Measurements from ENCODE around the gene SYCN.

DNA sequence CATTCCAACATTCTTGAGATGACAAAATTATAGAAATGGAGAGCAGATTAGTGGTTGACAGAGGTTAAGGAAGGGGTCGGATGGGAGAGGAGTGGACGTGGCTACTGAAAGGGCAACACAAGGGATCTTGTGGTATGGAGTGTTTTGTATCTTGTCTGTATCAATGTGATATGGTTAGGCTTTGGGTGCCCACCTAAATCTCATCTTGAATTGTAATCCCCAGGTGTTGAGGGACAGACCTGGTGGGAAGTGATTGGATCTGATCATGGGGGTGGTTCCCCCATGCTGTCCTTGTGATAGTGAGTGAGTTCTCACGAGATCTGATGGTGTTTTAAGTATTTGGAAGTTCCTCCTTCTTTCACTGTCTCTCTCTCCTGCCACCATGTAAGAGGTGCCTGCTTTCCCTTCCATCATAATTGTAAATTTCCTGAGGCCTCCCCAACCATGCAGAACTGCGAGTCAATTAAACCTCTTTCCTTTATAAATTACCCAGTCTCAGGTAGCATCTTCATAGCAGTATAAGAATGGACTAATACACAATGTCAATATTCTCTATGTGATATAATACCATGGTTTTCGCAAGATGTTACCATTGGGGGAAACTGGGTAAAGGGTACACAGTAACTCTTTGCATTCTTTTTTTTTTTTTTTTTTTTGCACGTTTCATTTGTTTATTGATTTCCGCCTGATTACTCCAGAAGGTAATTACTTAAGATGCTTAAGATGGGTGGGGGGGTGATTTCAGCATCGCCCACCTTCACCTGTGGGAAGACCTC lies 49.5 kb upstream of the SYCN start:
- no peak for TF ChIP-seq CTCF (IDR thresholded peaks at IDR 0.05)
- no peak for TF ChIP-seq POLR2A (IDR thresholded peaks at IDR 0.05)
- no peak for TF ChIP-seq EP300 (IDR thresholded peaks at IDR 0.05)

Measured in tibial nerve (tissue), 4 donors.